HCT116 (cell line): ENCODE measurements around the gene MAPKAP1. TPM values are rescaled to one million over a fixed set of nuclear protein-coding genes. Genes with fewer than 3 reads are reported as not detected.

ENCODE experiments used
- ATAC-seq: fragments of 200-7000 bp; cut with Tn5 transposase; 2 replicates; pipeline ENCODE4 v1.9.1; 2020; ENCODE audit warnings: mild to moderate bottlenecking, moderate library complexity
- BruUV-seq: library from RNA; stranded (reverse); fragments of 400-500 nt; replicated peaks from 2 replicates; lab custom pipeline; 2021; lab: Mats Ljungman, UMichigan
- CTCF ChIA-PET: fragments of 300-600 bp; sonication (Branson Sonifier 250); formaldehyde crosslinking; loops from one replicate; lab custom pipeline; 2021; ENCODE audit warnings: antibody characterized with exemption; lab: Charles Lee
- POLR2A ChIA-PET: fragments of 300-600, 350-600 bp; sonication (Branson Sonifier 250); formaldehyde crosslinking; loops from one replicate; lab custom pipeline; 2021; ENCODE audit warnings: antibody characterized with exemption; lab: Charles Lee
- RAD21 ChIA-PET, 2 experiments: fragments of 300-600 bp; sonication (Branson Sonifier 250); formaldehyde crosslinking; loops; one replicate each; lab custom pipeline; 2023; ENCODE audit warnings: low total read pairs in 2 of 2; ENCODE audit not compliant: uncharacterized antibody in 2 of 2, unreplicated experiment in 2 of 2, low non-redundant PET in 1 of 2; lab: Charles Lee
- DNase-seq: peaks from one replicate; pipeline ENCODE4 v3.0.0-alpha.2; 2010; ENCODE audit warnings: low read depth, low spot score
- H2AFZ ChIP-seq: fragments of 200-600 bp; shearing (Covaris generic), sonication (generic); 2 replicates; pipeline ENCODE4 v1.6.1; 2017; ENCODE audit warnings: low read depth, mixed run types, mixed read lengths, antibody characterized with exemption, low read length; ENCODE audit not compliant: poor library complexity, severe bottlenecking
- H3K27ac ChIP-seq: 2 replicates; pipeline ENCODE4 v1.5.1; 2012; ENCODE audit warnings: low read depth, low read length
- H3K27me3 ChIP-seq: fragments of 200-600 bp; sonication (generic); 2 replicates; pipeline ENCODE4 v1.6.1; 2016; ENCODE audit warnings: mixed run types, low read length, mixed read lengths; ENCODE audit not compliant: insufficient read depth
- H3K36me3 ChIP-seq, 2 experiments: fragments of 200-500 bp in 1 of 2; fragments of 200-600 bp in 1 of 2; sonication (Bioruptor generic) in 1 of 2; sonication (generic) in 1 of 2; 2 replicates each; pipeline versions ENCODE4 v1.5.1 to v1.6.1; 2014 to 2016; ENCODE audit warnings: low read length in 2 of 2, inconsistent platforms in 1 of 2, mixed read lengths in 1 of 2, mixed run types in 1 of 2; ENCODE audit not compliant: insufficient read depth in 2 of 2, control insufficient read depth in 1 of 2
- H3K4me1 ChIP-seq, 2 experiments: fragments of 200-600 bp in 1 of 2; sonication (generic) in 1 of 2; 2 replicates each; pipeline versions ENCODE4 v1.5.1 to v1.6.1; 2012 to 2017; ENCODE audit warnings: low read length in 2 of 2, inconsistent platforms in 1 of 2, mild to moderate bottlenecking in 1 of 2, mixed read lengths in 1 of 2, mixed run types in 1 of 2, moderate library complexity in 1 of 2; ENCODE audit not compliant: insufficient read depth in 2 of 2, control insufficient read depth in 1 of 2
- H3K4me2 ChIP-seq: fragments of 200-600 bp; sonication (generic); 2 replicates; pipeline ENCODE4 v1.6.1; 2017; ENCODE audit warnings: mixed run types, low read length, mixed read lengths
- H3K4me3 ChIP-seq, 2 experiments: fragments of 200-600 bp in 1 of 2; sonication (generic) in 1 of 2; replicated peaks in 1 of 2; 2 replicates each; pipeline ENCODE4 v1.5.1; 2011 to 2016; ENCODE audit warnings: low read length in 2 of 2, control low read depth in 1 of 2, low read depth in 1 of 2, mild to moderate bottlenecking in 1 of 2, mixed read lengths in 1 of 2, mixed run types in 1 of 2
- H3K79me2 ChIP-seq: fragments of 200-600 bp; sonication (generic); 2 replicates; pipeline ENCODE4 v1.6.1; 2017; ENCODE audit warnings: mild to moderate bottlenecking, mixed run types, low read length, moderate library complexity, mixed read lengths; ENCODE audit not compliant: insufficient read depth
- H3K9ac ChIP-seq: fragments of 200-600 bp; sonication (generic); 2 replicates; pipeline ENCODE4 v1.6.1; 2016; ENCODE audit warnings: low read length, mixed read lengths
- H3K9me2 ChIP-seq: fragments of 200-600 bp; sonication (generic), shearing (Covaris generic); 2 replicates; pipeline ENCODE4 v1.6.1; 2017; ENCODE audit warnings: mixed run types, mild to moderate bottlenecking, moderate library complexity; ENCODE audit not compliant: insufficient read depth
- H3K9me3 ChIP-seq, 2 experiments: fragments of 200-500 bp in 1 of 2; fragments of 200-600 bp in 1 of 2; sonication (Bioruptor generic) in 1 of 2; sonication (generic) in 1 of 2; 2 replicates each; pipeline ENCODE4 v1.6.1; 2014 to 2017; ENCODE audit warnings: low read length in 2 of 2, mixed read lengths in 2 of 2, inconsistent platforms in 1 of 2, low read depth in 1 of 2, mild to moderate bottlenecking in 1 of 2, mixed run types in 1 of 2, moderate library complexity in 1 of 2; ENCODE audit not compliant: control insufficient read depth in 1 of 2, insufficient read depth in 1 of 2
- H4K20me1 ChIP-seq: fragments of 200-600 bp; sonication (generic), shearing (Covaris generic); 2 replicates; pipeline ENCODE4 v1.6.1; 2017; ENCODE audit warnings: mixed run types, mild to moderate bottlenecking, moderate library complexity; ENCODE audit not compliant: insufficient read depth
- ATF3 ChIP-seq: IDR thresholded peaks from 2 replicates; pipeline ENCODE4 v1.6.1; 2012
- CBX3 ChIP-seq: IDR thresholded peaks from 2 replicates; pipeline ENCODE4 v1.6.1; 2012; ENCODE audit warnings: low read depth
- CTCF ChIP-seq, 3 experiments: fragments of 200-600 bp in 1 of 3; sonication (generic) in 1 of 3; IDR thresholded peaks in 2 of 3; conservative IDR thresholded peaks in 1 of 3; 2 replicates each; pipeline ENCODE4 v1.5.1; 2012 to 2017; ENCODE audit warnings: low read depth in 2 of 3, low read length in 2 of 3, antibody characterized with exemption in 1 of 3, borderline replicate concordance in 1 of 3, control low read depth in 1 of 3, mild to moderate bottlenecking in 1 of 3, mixed read lengths in 1 of 3, mixed run types in 1 of 3, moderate library complexity in 1 of 3; ENCODE audit not compliant: insufficient read depth in 1 of 3
- EGR1 ChIP-seq: IDR thresholded peaks from 2 replicates; pipeline ENCODE4 v1.6.1; 2012; ENCODE audit warnings: low read depth
- ELF1 ChIP-seq: IDR thresholded peaks from 2 replicates; pipeline ENCODE4 v1.6.1; 2012; ENCODE audit warnings: low read depth, borderline replicate concordance
- EZH2 ChIP-seq: fragments of 200-600 bp; sonication (generic); IDR thresholded peaks from 2 replicates; pipeline ENCODE4 v1.6.1; 2017; ENCODE audit warnings: antibody characterized with exemption, mixed run types
- EZH2phosphoT487 ChIP-seq: fragments of 200-600 bp; IDR thresholded peaks from 2 replicates; pipeline ENCODE4 v1.6.1; 2018; ENCODE audit warnings: antibody characterized with exemption, borderline replicate concordance
- JUND ChIP-seq: IDR thresholded peaks from 2 replicates; pipeline ENCODE4 v1.6.1; 2012
- MAX ChIP-seq: IDR thresholded peaks from 2 replicates; pipeline ENCODE4 v1.6.1; 2012
- POLR2A ChIP-seq: IDR thresholded peaks from 2 replicates; pipeline ENCODE4 v1.7.0; 2011; ENCODE audit warnings: borderline replicate concordance; ENCODE audit not compliant: insufficient read depth, insufficient read length; ENCODE audit errors: extremely low read depth
- POLR2AphosphoS5 ChIP-seq: IDR thresholded peaks from 2 replicates; pipeline ENCODE4 v1.6.1; 2011; ENCODE audit warnings: mild to moderate bottlenecking, low read depth, low read length, moderate library complexity
- RAD21 ChIP-seq: IDR thresholded peaks from 2 replicates; pipeline ENCODE4 v1.6.1; 2012; ENCODE audit warnings: low read depth, mild to moderate bottlenecking
- REST ChIP-seq: IDR thresholded peaks from 2 replicates; pipeline ENCODE4 v1.6.1; 2012; ENCODE audit warnings: low read depth
- SIN3A ChIP-seq: IDR thresholded peaks from 2 replicates; pipeline ENCODE4 v1.6.1; 2012; ENCODE audit warnings: low read depth
- SP1 ChIP-seq: IDR thresholded peaks from 2 replicates; pipeline ENCODE4 v1.6.1; 2012; ENCODE audit warnings: low read depth
- SRF ChIP-seq: IDR thresholded peaks from 2 replicates; pipeline ENCODE4 v1.6.1; 2012; ENCODE audit warnings: low read depth
- TCF7L2 ChIP-seq: IDR thresholded peaks from 2 replicates; pipeline ENCODE4 v1.7.0; 2011; ENCODE audit warnings: borderline replicate concordance, inconsistent platforms; ENCODE audit not compliant: insufficient read depth, insufficient read length; ENCODE audit errors: extremely low read depth
- YY1 ChIP-seq: IDR thresholded peaks from 2 replicates; pipeline ENCODE4 v1.6.1; 2011; ENCODE audit warnings: low read length, low read depth, moderate library complexity, mild to moderate bottlenecking; ENCODE audit not compliant: insufficient replicate concordance; ENCODE audit errors: extremely low read depth
- ZBTB33 ChIP-seq: IDR thresholded peaks from 2 replicates; pipeline ENCODE4 v1.6.1; 2011; ENCODE audit warnings: mild to moderate bottlenecking, low read length, moderate library complexity; ENCODE audit not compliant: insufficient replicate concordance; ENCODE audit errors: extremely low read depth
- ZFX ChIP-seq: fragments of 450-650 bp; IDR thresholded peaks from 2 replicates; pipeline ENCODE4 v1.6.1; 2017
- ZNF274 ChIP-seq: fragments of 200-500 bp; sonication (Bioruptor generic); IDR thresholded peaks from 2 replicates; pipeline ENCODE4 v1.6.1; 2014; ENCODE audit warnings: mild to moderate bottlenecking, low read depth, low read length, inconsistent platforms
- intact Hi-C: fragments of 100-400 bp; cut with micrococcal nuclease; formaldehyde crosslinking; loops from 2 replicates; pipeline ENCODE4 v1.10.0; 2022
- total RNA-seq: library from RNA; stranded (reverse); gene quantifications from one replicate; pipeline ENCODE4 v1.2.1, GENCODE V29; 2021; ENCODE audit not compliant: unreplicated experiment

MAPKAP1 gene
- total RNA-seq, 1 experiment from 2014 or later, result 72.5 TPM

- peak; percentile 94 for ATAC-seq
- H3K27ac ChIP-seq, result peak overlapping the region; percentile 37
- H3K9me3 ChIP-seq, result no peaks in the 10 kb centered on the region
- peaks cover 42% of the 10 kb centered on the region for H3K79me2 ChIP-seq
- RAD21 ChIA-PET, result no interaction called here
- intact Hi-C loops, result no loop called here
- BruUV-seq, result no TSS peak
- H3K36me3 ChIP-seq, result no peaks in the 10 kb centered on the region
- DNase-seq, result peak; percentile 74
- peak overlapping the region; percentile 66 for H3K4me2 ChIP-seq
- POLR2A ChIA-PET, result no interaction called here
- no peaks in the 10 kb centered on the region for H3K27me3 ChIP-seq
- H3K4me1 ChIP-seq, result peaks cover 18 to 36% of the 10 kb centered on the region in 2 experiments
- H3K9ac ChIP-seq, result peak overlapping the region; percentile 26
- no peak overlapping the region for H2AFZ ChIP-seq
- H3K9me2 ChIP-seq, result no peaks in the 10 kb centered on the region
- H3K4me3 ChIP-seq, result peak overlapping the region in 1 of 2 experiments; percentile 35; a peak in 2 of 4 replicates
- CTCF ChIA-PET, result no interaction called here
- H4K20me1 ChIP-seq, result no peaks in the 10 kb centered on the region
- TF ChIP-seq POLR2AphosphoS5 (peak; percentile 39; the same call in 1 of the 2 replicates), ZBTB33 (no peak), REST (no peak), EZH2phosphoT487 (no peak), CBX3 (peak; percentile 76), POLR2A (no peak), ATF3 (no peak), ZNF274 (no peak), TCF7L2 (peak; percentile 51), JUND (peak; percentile 91), RAD21 (no peak), ELF1 (no peak; the same call in 1 of the 2 replicates), MAX (no peak; the same call in 1 of the 2 replicates), EZH2 (no peak), SIN3A (peak; percentile 51; the same call in 1 of the 2 replicates), EGR1 (no peak), YY1 (peak; percentile 8), SP1 (peak; percentile 86), CTCF (IDR thresholded peaks at IDR 0.05 in 2 of 3, conservative IDR thresholded peaks at IDR 0.05 in 1 of 3; ENCODE audit: borderline replicate concordance in 1 of 3, insufficient read depth in 1 of 3, low read depth in 2 of 3, low read length in 2 of 3) (no peak), ZFX (no peak), SRF (peak; percentile 40; the same call in 1 of the 2 replicates)
These were observed 57.7 kb downstream of the MAPKAP1 start for GRCh38 chr9:125649315-125649714.
